HG03460 (cell line): Measurements from ENCODE around the gene GPR173.
A peak's percentile ranks its signal among the peaks of the same experiment; 100 is the strongest.

Source experiments
- ATAC-seq: cut with Tn5 transposase; IDR thresholded peaks from one replicate; pipeline ENCODE4 v1.9.1; 2021; ENCODE audit not compliant: unreplicated experiment

GPR173 gene

GRCh38 chrX:53071064-53071463 is 22.5 kb downstream of the GPR173 start:
- no peak for ATAC-seq

- ATAC-seq = peak; percentile 83
These were observed 23.2 kb downstream of the GPR173 start for GRCh38 chrX:53071604-53072417.

- ATAC-seq = peak; percentile 38
These were observed 24.0 kb downstream of the GPR173 start for GRCh38 chrX:53072418-53073114.

GRCh38 chrX:53073115-53073586 is 24.6 kb downstream of the GPR173 start:
- no peak for ATAC-seq

- ATAC-seq = no peak
These were observed 26.4 kb downstream of the GPR173 start for GRCh38 chrX:53075011-53075410.

GRCh38 chrX:53076671-53077070 is 28.1 kb downstream of the GPR173 start:
- ATAC-seq = no peak

- ATAC-seq = no peak
These were observed 28.9 kb downstream of the GPR173 start for GRCh38 chrX:53077207-53078197.

- ATAC-seq = no peak
These were observed 30.4 kb downstream of the GPR173 start for GRCh38 chrX:53078943-53079342.

- no peak for ATAC-seq
These were observed 32.3 kb downstream of the GPR173 start for GRCh38 chrX:53080628-53081580.

- ATAC-seq = peak; percentile 94
These were observed 33.6 kb downstream of the GPR173 start, which contains the start of gene TSPYL2 for GRCh38 chrX:53081925-53082772. Gene TSPYL2, plus strand, starts transcription at chrX:53082367. Its CDS starts 132 bp downstream, at chrX:53082499.

- ATAC-seq = no peak
These were observed 34.4 kb downstream of the GPR173 start for GRCh38 chrX:53082773-53083616.

GRCh38 chrX:53084043-53084570 is 35.5 kb downstream of the GPR173 start:
- ATAC-seq = no peak

- ATAC-seq = no peak
These were observed 36.3 kb downstream of the GPR173 start for GRCh38 chrX:53084863-53085262.

GRCh38 chrX:53085661-53086229 is 37.2 kb downstream of the GPR173 start:
- ATAC-seq = no peak

- no peak for ATAC-seq
These were observed 37.9 kb downstream of the GPR173 start for GRCh38 chrX:53086464-53086863.

GRCh38 chrX:53087388-53087831 is 38.8 kb downstream of the GPR173 start:
- ATAC-seq = no peak
